Anterior cingulate cortex (tissue), 58 donors: Measurements from ENCODE around the gene DGAT2.

Experiments used
- DNase-seq, 58 donors: peaks; one replicate each; lab custom pipeline; 2025; lab: John Stamatoyannopoulos, UW

Gene DGAT2

GRCh38 chr11:75820645-75821044 is 52.1 kb downstream of the DGAT2 start:
- DNase-seq, result no peak

GRCh38 chr11:75821202-75821601 is 52.6 kb downstream of the DGAT2 start:
- DNase-seq, result no peak

GRCh38 chr11:75822541-75822940 is 54.0 kb downstream of the DGAT2 start:
- no peak for DNase-seq

GRCh38 chr11:75823415-75823814 is 54.8 kb downstream of the DGAT2 start:
- DNase-seq, result no peak

GRCh38 chr11:75823946-75824345 is 55.4 kb downstream of the DGAT2 start:
- no peak for DNase-seq

- no peak for DNase-seq
Measured at GRCh38 chr11:75826461-75827230, 58.1 kb downstream of the DGAT2 start.

GRCh38 chr11:75827562-75827961 is 59.0 kb downstream of the DGAT2 start:
- no peak for DNase-seq

- no peak for DNase-seq
Measured at GRCh38 chr11:75831915-75832502, 63.4 kb downstream of the DGAT2 start.

- no peak for DNase-seq
Measured at GRCh38 chr11:75834728-75835127, 66.2 kb downstream of the DGAT2 start.

GRCh38 chr11:75836417-75836816 is 67.8 kb downstream of the DGAT2 start:
- no peak for DNase-seq

GRCh38 chr11:75839851-75840250 is 71.3 kb downstream of the DGAT2 start:
- no peak for DNase-seq

- DNase-seq, result no peak
Measured at GRCh38 chr11:75840522-75840921, 71.9 kb downstream of the DGAT2 start.

- no peak for DNase-seq
Measured at GRCh38 chr11:75841739-75842138, 73.2 kb downstream of the DGAT2 start.

- no peak for DNase-seq
Measured at GRCh38 chr11:75845324-75845723, 76.7 kb downstream of the DGAT2 start.

GRCh38 chr11:75849894-75850293 is 81.3 kb downstream of the DGAT2 start:
- no peak for DNase-seq

- DNase-seq, result no peak
Measured at GRCh38 chr11:75850787-75851186, 82.2 kb downstream of the DGAT2 start.
